Placental epithelial cell (primary cell): Measurements from ENCODE around the gene FOXA3. TPM values are rescaled to one million over a fixed set of nuclear protein-coding genes. Genes with fewer than 3 reads are reported as not detected.

ENCODE experiments used
- total RNA-seq: library from RNA; depleted of rRNA; stranded (reverse); fragments of >200 nt; gene quantifications from 2 replicates; pipeline ENCODE4 v1.2.3, GENCODE V29; 2012

FOXA3 gene
- total RNA-seq: not detected in 2 replicates

GRCh38 chr19:45863840-45864628, at the start of gene FOXA3:
Gene FOXA3 (plus strand): TSS chr19:45864326. CDS start chr19:45864457, 131 bp downstream.

GRCh38 chr19:45814851-45815480, 49.2 kb upstream of the FOXA3 start, which contains the start of gene RSPH6A:
Gene RSPH6A (minus strand): TSS chr19:45815308. CDS start chr19:45815176, 132 bp downstream.

DNA sequence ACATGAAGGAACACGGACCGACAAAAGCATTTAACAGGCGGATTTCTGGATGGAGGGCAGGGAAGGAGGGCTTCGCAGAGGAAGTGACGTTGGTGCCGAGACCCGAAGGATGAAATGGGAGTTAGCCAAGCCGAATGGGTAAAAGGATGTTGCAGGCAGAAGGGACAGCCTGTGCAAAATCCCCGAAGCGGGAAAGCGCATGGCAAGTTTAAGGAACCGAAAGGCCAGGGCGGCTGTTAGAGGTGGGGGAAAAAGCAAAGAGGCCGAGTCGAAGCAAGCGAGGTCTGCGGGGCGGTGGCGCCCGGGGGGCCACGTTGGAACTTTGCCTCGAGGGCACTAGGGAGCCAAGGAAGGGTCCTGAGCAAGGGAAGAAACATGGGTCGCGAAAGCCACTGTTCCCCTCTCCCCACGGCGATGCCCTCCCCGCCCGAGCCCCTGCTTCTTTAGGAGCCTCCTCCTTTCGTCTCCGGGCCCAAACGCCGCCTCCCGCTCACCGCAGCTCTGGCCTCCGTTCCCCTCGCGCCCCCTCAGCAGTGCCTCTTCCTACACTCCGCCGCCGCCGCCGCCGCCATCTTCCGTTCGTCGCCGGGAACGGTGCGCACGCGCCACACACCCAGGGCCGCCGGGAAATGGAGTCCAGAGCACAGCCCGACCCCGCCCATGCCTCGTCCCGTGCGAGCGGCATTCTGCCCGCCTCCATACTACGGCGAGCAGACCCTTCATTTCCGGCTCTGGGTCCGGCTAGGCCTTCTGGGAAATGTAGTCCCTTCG, 1.4 kb upstream of the FOXA3 start, which contains the start of gene SYMPK:
SYMPK (minus strand) TSS at position 584 of the 771 bp plus-strand sequence. CDS start 8,652 bp downstream, outside the sequence.

DNA sequence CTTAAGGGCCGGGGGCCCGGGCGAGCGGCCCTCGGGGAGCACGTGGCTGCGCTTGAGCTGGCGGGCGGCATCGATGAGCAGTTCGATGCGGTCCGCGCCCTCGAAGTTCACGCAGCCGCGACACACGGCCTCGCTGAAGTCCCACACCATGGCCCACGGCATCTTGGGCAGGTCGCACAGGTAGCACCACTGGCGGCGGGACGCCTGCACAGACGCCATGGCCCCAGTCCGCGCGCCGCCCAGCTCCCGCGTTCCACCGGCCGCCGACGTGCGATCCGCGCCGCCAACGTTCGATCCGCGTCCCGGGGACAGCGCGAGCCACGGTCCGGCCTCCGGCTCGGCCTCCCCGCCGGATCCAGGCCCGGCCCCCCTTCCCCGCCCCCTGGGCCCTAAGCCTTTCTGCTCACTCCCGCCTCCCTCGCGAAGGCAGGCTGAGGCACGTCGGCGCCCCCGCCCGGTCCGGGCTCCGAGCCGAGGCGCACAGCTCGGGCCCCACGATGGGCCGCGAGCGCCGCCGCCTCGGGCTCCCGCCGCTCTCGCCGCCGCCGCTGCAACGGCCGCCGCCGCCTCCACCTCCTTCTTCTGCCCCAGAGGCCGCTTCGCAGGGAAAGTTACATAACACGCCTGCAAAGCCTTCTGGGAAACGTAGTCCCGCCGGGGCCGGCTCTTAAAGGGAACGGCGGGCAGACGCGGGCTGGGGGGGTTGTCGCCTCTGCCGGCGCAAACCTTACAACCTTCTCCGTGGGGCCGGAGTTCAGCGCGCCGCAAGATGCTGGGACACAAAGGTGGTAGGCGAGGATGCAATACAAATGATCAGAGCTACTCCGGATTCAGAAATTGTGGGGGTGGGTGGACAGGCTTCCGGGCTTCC, 21.7 kb downstream of the FOXA3 start, which contains the start of gene IRF2BP1:
IRF2BP1 (minus strand) TSS at position 586 of the 871 bp plus-strand sequence; CDS start at position 219, 367 bp downstream.

GRCh38 chr19:45901912-45902650, 38.0 kb downstream of the FOXA3 start, which contains the start of gene MYPOP:
Gene MYPOP (minus strand): TSS chr19:45902613. CDS start chr19:45901773, 840 bp downstream.

GRCh38 chr19:45913874-45914830, 50.0 kb downstream of the FOXA3 start, which contains the start of gene NANOS2:
Gene NANOS2 (minus strand): TSS chr19:45914778. CDS start chr19:45914693, 85 bp downstream.

Other genes with a start within 250 kb of the FOXA3 start
- 36.1 and 41.2 TPM in 2 replicates for gene EML2, start 224.9 kb upstream of the FOXA3 start, total RNA-seq
- 3.9 and 4.3 TPM in 2 replicates for gene GIPR, start 196.1 kb upstream of the FOXA3 start, total RNA-seq
- gene SNRPD2, start 172.4 kb upstream of the FOXA3 start, total RNA-seq: 161 and 219 TPM in 2 replicates
- 15.3 and 21.7 TPM in 2 replicates for gene QPCTL, start 171.7 kb upstream of the FOXA3 start, total RNA-seq
- gene FBXO46, start 133.4 kb upstream of the FOXA3 start, total RNA-seq: 7.2 and 8.2 TPM in 2 replicates
- not detected in 2 replicates for gene MEIOSIN, start 130.9 kb upstream of the FOXA3 start, total RNA-seq
- gene SIX5, start 95.1 kb upstream of the FOXA3 start, total RNA-seq: 14.9 and 18.8 TPM in 2 replicates
- 10.8 and 18.5 TPM in 2 replicates for gene DMPK, start 81.8 kb upstream of the FOXA3 start, total RNA-seq
- 33.4 and 36.5 TPM in 2 replicates for gene DMWD, start 71.5 kb upstream of the FOXA3 start, total RNA-seq
- 0.39 and 0.43 TPM in 2 replicates for gene RSPH6A, start 49.0 kb upstream of the FOXA3 start, total RNA-seq
- gene SYMPK, start 1.2 kb upstream of the FOXA3 start, total RNA-seq: 42.0 and 47.6 TPM in 2 replicates
- gene IRF2BP1, start 21.8 kb downstream of the FOXA3 start, total RNA-seq: 31.6 and 39.7 TPM in 2 replicates
- 1.6 and 2.0 TPM in 2 replicates for gene MYPOP, start 38.3 kb downstream of the FOXA3 start, total RNA-seq
- gene NANOS2, start 50.5 kb downstream of the FOXA3 start, total RNA-seq: not detected in 2 replicates
- gene NOVA2, start 109.5 kb downstream of the FOXA3 start, total RNA-seq: not detected in 2 replicates
- 6.5 and 7.1 TPM in 2 replicates for gene CCDC61, start 131.1 kb downstream of the FOXA3 start, total RNA-seq
- gene PGLYRP1, start 158.7 kb downstream of the FOXA3 start, total RNA-seq: not detected in 2 replicates
- not detected in 2 replicates for gene IGFL4, start 176.7 kb downstream of the FOXA3 start, total RNA-seq